Right atrium auricular region (tissue), 2 donors: ENCODE measurements around the gene CHTF18. TPM values are rescaled to one million over a fixed set of nuclear protein-coding genes. Genes with fewer than 3 reads are reported as not detected.

Experiments used
- DNase-seq: peaks from one replicate; pipeline ENCODE4 v3.0.0-alpha.2; 2019; ENCODE audit warnings: low spot score
- H3K27ac ChIP-seq, 2 donors: fragments of 200-600 bp; sonication (generic); 1 replicate in 1 of 2; 2 replicates in 1 of 2; pipeline ENCODE4 v1.5.1; 2016 to 2019
- H3K27me3 ChIP-seq, 2 donors: fragments of 200-600 bp; sonication (generic); one replicate each; pipeline versions ENCODE4 v1.5.1 to v1.6.0; 2017 to 2019
- H3K36me3 ChIP-seq: fragments of 200-600 bp; sonication (generic); one replicate; pipeline ENCODE4 v1.5.1; 2016
- H3K4me1 ChIP-seq, 2 donors: fragments of 200-600 bp; sonication (generic); one replicate each; pipeline versions ENCODE4 v1.5.1 to v1.6.0; 2017 to 2019
- H3K4me3 ChIP-seq, 2 donors: fragments of 200-600 bp; sonication (generic); 1 replicate in 1 of 2; 2 replicates in 1 of 2; pipeline ENCODE4 v1.5.1; 2017 to 2019; ENCODE audit warnings: mild to moderate bottlenecking in 1 of 2, moderate library complexity in 1 of 2
- H3K9me3 ChIP-seq, 2 donors: fragments of 200-600 bp; sonication (generic); one replicate each; pipeline ENCODE4 v1.5.1; 2019
- total RNA-seq, 2 donors: library from RNA; depleted of rRNA; stranded (reverse); fragments of >200 nt; gene quantifications; one replicate each; pipeline ENCODE4 v1.1.0, GENCODE V29; 2016
- TF ChIP-seq, protein P1 (sequence below), 2 donors: fragments of 200-600 bp; sonication (generic); IDR thresholded peaks; one replicate each; pipeline ENCODE4 v1.5.1; 2019; ENCODE audit warnings: antibody characterized with exemption in 2 of 2

Gene CHTF18
- total RNA-seq, 2 donors from 2014 or later, result 1.8 to 2.3 TPM

- TF ChIP-seq, protein P1, sequence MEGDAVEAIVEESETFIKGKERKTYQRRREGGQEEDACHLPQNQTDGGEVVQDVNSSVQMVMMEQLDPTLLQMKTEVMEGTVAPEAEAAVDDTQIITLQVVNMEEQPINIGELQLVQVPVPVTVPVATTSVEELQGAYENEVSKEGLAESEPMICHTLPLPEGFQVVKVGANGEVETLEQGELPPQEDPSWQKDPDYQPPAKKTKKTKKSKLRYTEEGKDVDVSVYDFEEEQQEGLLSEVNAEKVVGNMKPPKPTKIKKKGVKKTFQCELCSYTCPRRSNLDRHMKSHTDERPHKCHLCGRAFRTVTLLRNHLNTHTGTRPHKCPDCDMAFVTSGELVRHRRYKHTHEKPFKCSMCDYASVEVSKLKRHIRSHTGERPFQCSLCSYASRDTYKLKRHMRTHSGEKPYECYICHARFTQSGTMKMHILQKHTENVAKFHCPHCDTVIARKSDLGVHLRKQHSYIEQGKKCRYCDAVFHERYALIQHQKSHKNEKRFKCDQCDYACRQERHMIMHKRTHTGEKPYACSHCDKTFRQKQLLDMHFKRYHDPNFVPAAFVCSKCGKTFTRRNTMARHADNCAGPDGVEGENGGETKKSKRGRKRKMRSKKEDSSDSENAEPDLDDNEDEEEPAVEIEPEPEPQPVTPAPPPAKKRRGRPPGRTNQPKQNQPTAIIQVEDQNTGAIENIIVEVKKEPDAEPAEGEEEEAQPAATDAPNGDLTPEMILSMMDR (IDR thresholded peaks at IDR 0.05), result no peak
- Histone ChIP-seq H3K36me3 (peaks cover 4% of the 10 kb centered on the region), H3K9me3 (no peaks in the 10 kb centered on the region), H3K27me3 (no peaks in the 10 kb centered on the region), H3K27ac (no peak overlapping the region), H3K4me1 (peaks cover 0 to 18% of the 10 kb centered on the region in 2 donors), H3K4me3 (no peak overlapping the region)
- DNase-seq, result no peak
Measured at GRCh38 chr16:791131-791530, 2.7 kb downstream of the CHTF18 start.

GRCh38 chr16:792221-792995 lies 4.0 kb downstream of the CHTF18 start:
- DNase-seq, result no peak
- no peaks in the 10 kb centered on the region for H3K36me3 ChIP-seq
- no peak overlapping the region for H3K27ac ChIP-seq
- H3K9me3 ChIP-seq, result no peaks in the 10 kb centered on the region
- no peaks in the 10 kb centered on the region for H3K27me3 ChIP-seq
- H3K4me3 ChIP-seq, result no peak overlapping the region
- TF ChIP-seq, protein P1 (IDR thresholded peaks at IDR 0.05), result no peak
- H3K4me1 ChIP-seq, result peaks cover 0 to 12% of the 10 kb centered on the region in 2 donors

- H3K27ac ChIP-seq, result no peak overlapping the region
- H3K9me3 ChIP-seq, result no peaks in the 10 kb centered on the region
- no peaks in the 10 kb centered on the region for H3K36me3 ChIP-seq
- no peak for DNase-seq
- H3K4me1 ChIP-seq, result peaks cover 0 to 7% of the 10 kb centered on the region in 2 donors
- no peaks in the 10 kb centered on the region for H3K27me3 ChIP-seq
- H3K4me3 ChIP-seq, result no peak overlapping the region
- TF ChIP-seq, protein P1 (IDR thresholded peaks at IDR 0.05), result no peak
Measured at GRCh38 chr16:793414-793813, 5.0 kb downstream of the CHTF18 start.

DNA sequence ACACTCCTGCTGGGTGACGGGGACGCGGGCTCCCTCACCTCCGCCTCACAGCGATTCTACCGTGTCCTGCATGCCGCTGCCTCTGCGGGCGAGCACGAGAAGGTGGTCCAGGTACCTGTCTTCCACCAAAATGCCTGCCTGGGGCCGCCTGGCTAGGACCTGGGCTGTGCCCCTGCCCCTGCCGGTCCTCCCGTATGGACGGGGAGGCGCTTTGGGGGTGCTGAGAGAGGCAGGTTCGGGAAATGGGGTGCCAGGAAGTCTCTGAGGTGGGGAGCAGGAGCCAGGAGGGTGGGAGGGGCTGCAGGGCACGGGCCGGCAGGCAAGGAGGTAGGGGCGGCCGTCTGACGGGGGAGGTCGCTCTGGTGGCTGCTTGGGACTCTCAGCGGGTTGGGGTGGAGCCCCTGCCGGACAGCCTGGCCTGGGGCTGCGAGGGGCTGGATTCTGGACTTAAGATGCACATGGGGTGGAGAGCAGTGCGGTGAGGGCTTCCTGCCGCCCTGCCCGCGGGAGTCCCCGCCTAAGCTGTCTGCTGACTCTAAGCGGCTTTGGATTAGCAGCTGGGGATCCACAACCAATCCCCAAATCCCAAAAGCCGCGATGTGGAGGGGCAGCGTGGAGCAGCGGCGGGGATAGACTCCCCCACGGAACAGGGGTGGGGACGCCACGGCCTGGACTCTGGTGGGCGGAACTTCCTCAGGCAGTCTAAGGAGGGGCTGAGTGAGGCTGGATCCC lies 5.8 kb downstream of the CHTF18 start:
- no peaks in the 10 kb centered on the region for H3K27me3 ChIP-seq
- no peak overlapping the region for H3K4me3 ChIP-seq
- H3K4me1 ChIP-seq, result peaks cover 0 to under 1% of the 10 kb centered on the region in 2 donors
- TF ChIP-seq, protein P1 (IDR thresholded peaks at IDR 0.05), result no peak
- no peak for DNase-seq
- no peaks in the 10 kb centered on the region for H3K36me3 ChIP-seq
- H3K9me3 ChIP-seq, result no peaks in the 10 kb centered on the region
- H3K27ac ChIP-seq, result no peak overlapping the region

DNA sequence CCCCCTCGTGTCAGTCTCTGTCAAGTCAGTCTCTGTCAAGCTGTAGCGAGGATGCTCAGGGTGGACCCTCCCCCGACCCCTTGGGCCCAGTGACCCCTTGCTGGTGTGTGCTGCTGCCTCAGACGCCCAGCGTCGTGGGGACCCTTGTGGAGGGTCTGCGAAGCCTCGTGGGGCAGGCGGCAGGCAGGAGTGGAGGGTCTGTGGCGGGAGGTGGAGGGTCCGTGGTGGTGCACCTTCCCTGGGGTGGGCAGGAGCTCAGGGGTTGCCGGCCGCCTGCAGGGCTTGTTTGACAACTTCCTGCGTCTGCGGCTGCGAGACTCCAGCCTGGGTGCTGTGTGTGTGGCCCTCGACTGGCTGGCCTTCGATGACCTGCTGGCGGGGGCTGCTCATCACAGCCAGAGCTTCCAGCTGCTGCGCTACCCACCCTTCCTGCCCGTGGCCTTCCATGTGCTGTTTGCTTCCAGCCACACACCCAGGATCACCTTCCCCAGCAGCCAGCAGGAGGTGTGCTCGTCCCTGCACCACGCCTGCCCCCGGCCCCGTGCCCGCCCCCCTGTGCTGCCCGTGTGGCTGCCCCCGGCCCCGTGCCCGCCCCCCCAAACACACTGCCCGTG lies 6.5 kb downstream of the CHTF18 start:
- Histone ChIP-seq H3K4me1 (no peaks in the 10 kb centered on the region), H3K4me3 (no peak overlapping the region), H3K9me3 (no peaks in the 10 kb centered on the region), H3K27me3 (peaks cover 4% of the 10 kb centered on the region in 2 donors), H3K36me3 (no peaks in the 10 kb centered on the region), H3K27ac (no peak overlapping the region)
- no peak for DNase-seq
- TF ChIP-seq, protein P1 (IDR thresholded peaks at IDR 0.05), result no peak
